Measurements from ENCODE around the gene PPCDC. TPM values are rescaled to one million over a fixed set of nuclear protein-coding genes. Genes with fewer than 3 reads are reported as not detected.

Gene PPCDC
- total and polyA plus RNA-seq, 10 of the 15 experiments (the other 5 are each of a cell fraction or from before 2014, with no cell fraction given), result 32.5 to 135 (median 55.0) TPM

DNA sequence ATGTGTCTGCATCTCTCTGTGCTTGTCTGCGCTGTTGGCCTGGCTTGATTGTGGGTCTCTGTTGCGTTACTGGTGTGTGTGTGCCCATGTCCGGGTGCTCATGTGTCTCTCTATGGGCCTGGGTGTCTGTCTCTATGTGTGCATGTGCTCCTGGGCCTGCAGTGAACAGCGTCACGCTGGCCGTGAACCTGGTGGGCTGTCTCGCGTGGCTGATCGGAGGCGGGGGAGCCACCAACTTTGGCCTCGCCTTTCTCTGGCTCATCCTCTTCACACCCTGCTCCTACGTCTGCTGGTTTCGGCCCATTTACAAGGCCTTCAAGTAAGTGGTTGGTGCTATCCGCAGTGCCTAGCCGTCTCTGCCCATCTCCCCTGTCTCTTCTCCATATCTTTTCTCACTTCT, 7.0 kb upstream of the PPCDC start:
- no peak overlapping the region for H2AFZ ChIP-seq (ENCODE audit: control insufficient read depth, low read depth, low read length)
- no peaks in the 10 kb centered on the region for H3K79me2 ChIP-seq (ENCODE audit: control insufficient read depth, insufficient read depth, low read length)
- DNase-seq (ENCODE audit: low read depth, low spot score), result no peak
- no peak for ATAC-seq
- no peak overlapping the region for H3K4me3 ChIP-seq
- H3K27me3 ChIP-seq (replicated peaks in 1 of 2; ENCODE audit: control insufficient read depth in 2 of 2, insufficient read depth in 2 of 2, low read length in 1 of 2), result no peaks in the 10 kb centered on the region
- WGBS (ENCODE audit: insufficient coverage, insufficient replicate concordance, low lambda C conversion rate, missing lambda C conversion rate), result 91% methylated on average over 15 of the region's 15 CpGs
- no peaks in the 10 kb centered on the region for H3K36me3 ChIP-seq (ENCODE audit: control insufficient read depth in 2 of 2, insufficient read depth in 2 of 2, low read length in 1 of 2)
- no peaks in the 10 kb centered on the region for H3K9me3 ChIP-seq (replicated peaks; ENCODE audit: control insufficient read depth, insufficient read depth, low read length)
- H4K20me1 ChIP-seq (ENCODE audit: control insufficient read depth, insufficient read depth), result no peaks in the 10 kb centered on the region
- FAIRE-seq, result no peak
- POLR2A ChIA-PET, result no interaction called here
- H3K4me1 ChIP-seq (ENCODE audit: control insufficient read depth, insufficient read depth, low read length), result no peaks in the 10 kb centered on the region
- no TSS peak for BruUV-seq (replicated peaks)
- H3K9ac ChIP-seq (ENCODE audit: control insufficient read depth, insufficient read depth, low read length), result no peak overlapping the region
- no peak overlapping the region for H3K4me2 ChIP-seq (ENCODE audit: control insufficient read depth, insufficient read depth)
- RAD21 ChIA-PET (ENCODE audit: unreplicated experiment), result no interaction called here
- intact Hi-C loops (cut with micrococcal nuclease; ENCODE audit: unreplicated experiment), result no loop called here
- H3K27ac ChIP-seq (ENCODE audit: control insufficient read depth, insufficient read depth), result no peak overlapping the region
- CTCF ChIA-PET, result no interaction called here
- SMC1A ChIA-PET (ENCODE audit: uncharacterized antibody, unreplicated experiment), result no interaction called here
- in situ Hi-C loops (cut with MboI), result loop anchor here (25.0 kb wide), 1 partner anchor 646 kb away; no protein-coding TSS in a partner anchor
- TF ChIP-seq ZZZ3 (IDR thresholded peaks at IDR 0.05; ENCODE audit: control insufficient read depth, insufficient read length, low read depth) (no peak), STAT1 (conservative IDR thresholded peaks at IDR 0.05) (no peak), MYC (IDR thresholded peaks at IDR 0.05; ENCODE audit: insufficient read depth, insufficient read length, insufficient replicate concordance, low read length, severe bottlenecking) (no peak), ZNF687 (IDR thresholded peaks at IDR 0.05) (no peak), ELK1 (IDR thresholded peaks at IDR 0.05; ENCODE audit: low read depth, low read length) (no peak), SIN3A (IDR thresholded peaks at IDR 0.05; ENCODE audit: low read depth, low read length) (no peak), BHLHE40 (IDR thresholded peaks at IDR 0.05; ENCODE audit: borderline replicate concordance in 1 of 2, low read depth in 2 of 2, low read length in 1 of 2) (no peak), NFYB (IDR thresholded peaks at IDR 0.05; ENCODE audit: insufficient read depth, low read depth, low read length) (no peak), NBN (IDR thresholded peaks at IDR 0.05) (no peak), POLR2A (IDR thresholded peaks at IDR 0.05; ENCODE audit: low read depth, low read length) (no peak), SIX5 (IDR thresholded peaks at IDR 0.05; ENCODE audit: low read depth, low read length, severe bottlenecking) (no peak)
- TF ChIP-seq, protein P1, sequence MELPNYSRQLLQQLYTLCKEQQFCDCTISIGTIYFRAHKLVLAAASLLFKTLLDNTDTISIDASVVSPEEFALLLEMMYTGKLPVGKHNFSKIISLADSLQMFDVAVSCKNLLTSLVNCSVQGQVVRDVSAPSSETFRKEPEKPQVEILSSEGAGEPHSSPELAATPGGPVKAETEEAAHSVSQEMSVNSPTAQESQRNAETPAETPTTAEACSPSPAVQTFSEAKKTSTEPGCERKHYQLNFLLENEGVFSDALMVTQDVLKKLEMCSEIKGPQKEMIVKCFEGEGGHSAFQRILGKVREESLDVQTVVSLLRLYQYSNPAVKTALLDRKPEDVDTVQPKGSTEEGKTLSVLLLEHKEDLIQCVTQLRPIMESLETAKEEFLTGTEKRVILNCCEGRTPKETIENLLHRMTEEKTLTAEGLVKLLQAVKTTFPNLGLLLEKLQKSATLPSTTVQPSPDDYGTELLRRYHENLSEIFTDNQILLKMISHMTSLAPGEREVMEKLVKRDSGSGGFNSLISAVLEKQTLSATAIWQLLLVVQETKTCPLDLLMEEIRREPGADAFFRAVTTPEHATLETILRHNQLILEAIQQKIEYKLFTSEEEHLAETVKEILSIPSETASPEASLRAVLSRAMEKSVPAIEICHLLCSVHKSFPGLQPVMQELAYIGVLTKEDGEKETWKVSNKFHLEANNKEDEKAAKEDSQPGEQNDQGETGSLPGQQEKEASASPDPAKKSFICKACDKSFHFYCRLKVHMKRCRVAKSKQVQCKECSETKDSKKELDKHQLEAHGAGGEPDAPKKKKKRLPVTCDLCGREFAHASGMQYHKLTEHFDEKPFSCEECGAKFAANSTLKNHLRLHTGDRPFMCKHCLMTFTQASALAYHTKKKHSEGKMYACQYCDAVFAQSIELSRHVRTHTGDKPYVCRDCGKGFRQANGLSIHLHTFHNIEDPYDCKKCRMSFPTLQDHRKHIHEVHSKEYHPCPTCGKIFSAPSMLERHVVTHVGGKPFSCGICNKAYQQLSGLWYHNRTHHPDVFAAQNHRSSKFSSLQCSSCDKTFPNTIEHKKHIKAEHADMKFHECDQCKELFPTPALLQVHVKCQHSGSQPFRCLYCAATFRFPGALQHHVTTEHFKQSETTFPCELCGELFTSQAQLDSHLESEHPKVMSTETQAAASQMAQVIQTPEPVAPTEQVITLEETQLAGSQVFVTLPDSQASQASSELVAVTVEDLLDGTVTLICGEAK (IDR thresholded peaks at IDR 0.05; ENCODE audit: borderline replicate concordance), result no peak
- TF ChIP-seq, protein P2, sequence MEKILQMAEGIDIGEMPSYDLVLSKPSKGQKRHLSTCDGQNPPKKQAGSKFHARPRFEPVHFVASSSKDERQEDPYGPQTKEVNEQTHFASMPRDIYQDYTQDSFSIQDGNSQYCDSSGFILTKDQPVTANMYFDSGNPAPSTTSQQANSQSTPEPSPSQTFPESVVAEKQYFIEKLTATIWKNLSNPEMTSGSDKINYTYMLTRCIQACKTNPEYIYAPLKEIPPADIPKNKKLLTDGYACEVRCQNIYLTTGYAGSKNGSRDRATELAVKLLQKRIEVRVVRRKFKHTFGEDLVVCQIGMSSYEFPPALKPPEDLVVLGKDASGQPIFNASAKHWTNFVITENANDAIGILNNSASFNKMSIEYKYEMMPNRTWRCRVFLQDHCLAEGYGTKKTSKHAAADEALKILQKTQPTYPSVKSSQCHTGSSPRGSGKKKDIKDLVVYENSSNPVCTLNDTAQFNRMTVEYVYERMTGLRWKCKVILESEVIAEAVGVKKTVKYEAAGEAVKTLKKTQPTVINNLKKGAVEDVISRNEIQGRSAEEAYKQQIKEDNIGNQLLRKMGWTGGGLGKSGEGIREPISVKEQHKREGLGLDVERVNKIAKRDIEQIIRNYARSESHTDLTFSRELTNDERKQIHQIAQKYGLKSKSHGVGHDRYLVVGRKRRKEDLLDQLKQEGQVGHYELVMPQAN (conservative IDR thresholded peaks at IDR 0.05), result no peak

All from GM12878 (cell line).